Thyroid gland (tissue), 4 donors: ENCODE measurements around the gene ABCA13.

ENCODE experiments used
- POLR2A ChIP-seq, 2 donors: fragments of 450-650 bp; IDR thresholded peaks; one replicate each; pipeline ENCODE4 v1.6.1; 2017; ENCODE audit warnings: antibody characterized with exemption in 2 of 2, mild to moderate bottlenecking in 2 of 2, moderate library complexity in 1 of 2
- TF ChIP-seq, protein P1 (sequence below), 6 experiments: fragments of 200-600 bp in 3 of 6; fragments of 450-650 bp in 3 of 6; sonication (generic) in 3 of 6; IDR thresholded peaks; one replicate each; pipeline ENCODE4 v1.5.1; 2016 to 2019; ENCODE audit warnings: antibody characterized with exemption in 6 of 6, mild to moderate bottlenecking in 2 of 6, inconsistent platforms in 1 of 6, moderate library complexity in 1 of 6

- TF ChIP-seq POLR2A (IDR thresholded peaks at IDR 0.05): no peak
- TF ChIP-seq, protein P1, sequence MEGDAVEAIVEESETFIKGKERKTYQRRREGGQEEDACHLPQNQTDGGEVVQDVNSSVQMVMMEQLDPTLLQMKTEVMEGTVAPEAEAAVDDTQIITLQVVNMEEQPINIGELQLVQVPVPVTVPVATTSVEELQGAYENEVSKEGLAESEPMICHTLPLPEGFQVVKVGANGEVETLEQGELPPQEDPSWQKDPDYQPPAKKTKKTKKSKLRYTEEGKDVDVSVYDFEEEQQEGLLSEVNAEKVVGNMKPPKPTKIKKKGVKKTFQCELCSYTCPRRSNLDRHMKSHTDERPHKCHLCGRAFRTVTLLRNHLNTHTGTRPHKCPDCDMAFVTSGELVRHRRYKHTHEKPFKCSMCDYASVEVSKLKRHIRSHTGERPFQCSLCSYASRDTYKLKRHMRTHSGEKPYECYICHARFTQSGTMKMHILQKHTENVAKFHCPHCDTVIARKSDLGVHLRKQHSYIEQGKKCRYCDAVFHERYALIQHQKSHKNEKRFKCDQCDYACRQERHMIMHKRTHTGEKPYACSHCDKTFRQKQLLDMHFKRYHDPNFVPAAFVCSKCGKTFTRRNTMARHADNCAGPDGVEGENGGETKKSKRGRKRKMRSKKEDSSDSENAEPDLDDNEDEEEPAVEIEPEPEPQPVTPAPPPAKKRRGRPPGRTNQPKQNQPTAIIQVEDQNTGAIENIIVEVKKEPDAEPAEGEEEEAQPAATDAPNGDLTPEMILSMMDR (IDR thresholded peaks at IDR 0.05): no peak
Measured at GRCh38 chr7:48481235-48481634, 310.0 kb downstream of the ABCA13 start.
